Kidney (tissue), 14 donors: ENCODE measurements around the gene GRK6. TPM values are rescaled to one million over a fixed set of nuclear protein-coding genes. Genes with fewer than 3 reads are reported as not detected.

ENCODE experiments used
- DNase-seq, 5 donors: peaks; one replicate each; pipeline ENCODE4 v3.0.0-alpha.2; 2013 to 2020
- FAIRE-seq: peaks from 2 replicates; lab custom pipeline; 2012; peaks lifted over from hg19 to GRCh38; lab: Jason Lieb, UNC
- H3K27ac ChIP-seq, 2 donors: one replicate each; pipeline ENCODE4 v1.7.0; 2013; ENCODE audit warnings: low read depth in 2 of 2, low read length in 2 of 2, inconsistent platforms in 1 of 2
- H3K27me3 ChIP-seq: one replicate; pipeline ENCODE4 v1.7.1; 2013; ENCODE audit warnings: low read length, inconsistent platforms; ENCODE audit not compliant: control insufficient read depth, insufficient read depth
- H3K36me3 ChIP-seq, 3 donors: one replicate each; pipeline versions ENCODE4 v1.7.0 to v1.7.1; 2013; ENCODE audit warnings: low read length in 3 of 3, control low read depth in 1 of 3, inconsistent platforms in 1 of 3; ENCODE audit not compliant: insufficient read depth in 3 of 3, control insufficient read depth in 2 of 3
- H3K4me1 ChIP-seq, 3 donors: one replicate each; pipeline versions ENCODE4 v1.7.0 to v1.7.1; 2013; ENCODE audit warnings: low read length in 3 of 3, inconsistent platforms in 1 of 3, low read depth in 1 of 3; ENCODE audit not compliant: control insufficient read depth in 2 of 3, insufficient read depth in 2 of 3
- H3K4me3 ChIP-seq, 3 donors: one replicate each; pipeline versions ENCODE4 v1.7.0 to v1.8.1; 2013; ENCODE audit warnings: low read length in 3 of 3, control low read depth in 1 of 3, inconsistent platforms in 1 of 3
- H3K9ac ChIP-seq, 3 donors: one replicate each; pipeline versions ENCODE4 v1.7.0 to v1.7.1; 2013; ENCODE audit warnings: low read length in 3 of 3, control low read depth in 1 of 3, inconsistent platforms in 1 of 3
- H3K9me3 ChIP-seq, 3 donors: one replicate each; pipeline versions ENCODE4 v1.7.0 to v1.7.1; 2013; ENCODE audit warnings: low read length in 3 of 3, control low read depth in 1 of 3, inconsistent platforms in 1 of 3; ENCODE audit not compliant: control insufficient read depth in 2 of 3, insufficient read depth in 1 of 3
- CTCF ChIP-seq: IDR thresholded peaks from 3 replicates; pipeline ENCODE4 v1.5.1; 2012; ENCODE audit warnings: mild to moderate bottlenecking, moderate library complexity, borderline replicate concordance; ENCODE audit not compliant: insufficient read depth; ENCODE audit errors: extremely low read depth
- intact Hi-C: fragments of 100-400 bp; cut with DNase I; formaldehyde crosslinking; loops from one replicate; pipeline ENCODE4 v1.11.1; 2022
- polyA plus RNA-seq: library from polyadenylated mRNA; stranded (reverse); fragments of 350-450 nt; fragmentation: Illumina TruSeq; extraction: RNeasy Lipid Tissue Mini Kit (QIAGEN cat#74804); gene quantifications from one replicate; pipeline ENCODE4 v1.2.3, GENCODE V29; 2014; ENCODE audit warnings: low read depth, low replicate concordance; ENCODE audit not compliant: insufficient read depth
- total RNA-seq: library from RNA; stranded (reverse); fragmentation: NEBNext Ultra II Directional; extraction: Animal tissue kit (Norgen Biotek cat#: 25700); gene quantifications from one replicate; pipeline ENCODE4 v1.2.1, GENCODE V29; 2021
- donor health status: control.
- donor health status: control.
- donor health status: control.
- donor health status: control.
- donor health status: control.
- donor health status: DM: yes; HTN: yes; CAD: no.
- donor health status: Normal renal cell carcinoma (clear cell type).

The GRK6 gene
- total and polyA plus RNA-seq, 2 donors from 2014 or later, result 9.6 to 37.8 TPM

GRCh38 chr5:177430972-177431316, 4.5 kb downstream of the GRK6 start:
- no peak for TF ChIP-seq CTCF
- no peak for FAIRE-seq
- Histone ChIP-seq H3K36me3 (peaks cover 0 to 11% (median 10%) of the 10 kb centered on the region in 3 donors), H3K9me3 (no peaks in the 10 kb centered on the region), H3K27ac (no peak overlapping the region), H3K4me3 (no peak overlapping the region), H3K4me1 (peaks cover 3 to 11% (median 10%) of the 10 kb centered on the region in 3 donors), H3K27me3 (no peaks in the 10 kb centered on the region), H3K9ac (no peak overlapping the region)
- DNase-seq, result no peak
- intact Hi-C loops, result no loop called here

GRCh38 chr5:177431317-177432142, 5.1 kb downstream of the GRK6 start:
- H3K9me3 ChIP-seq, result no peaks in the 10 kb centered on the region
- no peak overlapping the region for H3K27ac ChIP-seq
- DNase-seq (peak in 1 of 5 donors; percentile 86), FAIRE-seq (no peak)
- peaks cover 3 to 11% (median 10%) of the 10 kb centered on the region in 3 donors for H3K4me1 ChIP-seq
- H3K27me3 ChIP-seq, result no peaks in the 10 kb centered on the region
- no peak overlapping the region for H3K4me3 ChIP-seq
- H3K36me3 ChIP-seq, result peaks cover 0 to 11% (median 10%) of the 10 kb centered on the region in 3 donors
- intact Hi-C loops, result no loop called here
- TF ChIP-seq CTCF, result no peak
- no peak overlapping the region for H3K9ac ChIP-seq

GRCh38 chr5:177432143-177432838, 5.8 kb downstream of the GRK6 start:
- intact Hi-C loops, result no loop called here
- H3K36me3 ChIP-seq, result peaks cover 0 to 12% (median 11%) of the 10 kb centered on the region in 3 donors
- H3K4me1 ChIP-seq, result peaks cover 3 to 8% (median 8%) of the 10 kb centered on the region in 3 donors
- FAIRE-seq (no peak), DNase-seq (no peak)
- TF ChIP-seq CTCF, result no peak
- no peaks in the 10 kb centered on the region for H3K9me3 ChIP-seq
- H3K9ac ChIP-seq, result no peak overlapping the region
- H3K27ac ChIP-seq, result no peak overlapping the region
- H3K27me3 ChIP-seq, result no peaks in the 10 kb centered on the region
- H3K4me3 ChIP-seq, result no peak overlapping the region
